Skeletal muscle tissue (tissue), 4 donors: Measurements from ENCODE around the gene GID8. TPM values are rescaled to one million over a fixed set of nuclear protein-coding genes. Genes with fewer than 3 reads are reported as not detected.

Source experiments
- H3K27ac ChIP-seq: one replicate; pipeline ENCODE4 v1.7.0; 2013; ENCODE audit warnings: mild to moderate bottlenecking, low read depth, low read length, inconsistent platforms
- H3K27me3 ChIP-seq, 3 donors: one replicate each; pipeline ENCODE4 v1.7.0; 2013; ENCODE audit warnings: low read length in 3 of 3; ENCODE audit not compliant: control insufficient read depth in 3 of 3, insufficient read depth in 3 of 3
- H3K36me3 ChIP-seq, 3 donors: one replicate each; pipeline ENCODE4 v1.7.0; 2013; ENCODE audit warnings: low read length in 3 of 3; ENCODE audit not compliant: control insufficient read depth in 3 of 3, insufficient read depth in 3 of 3
- H3K4me1 ChIP-seq, 3 donors: one replicate each; pipeline ENCODE4 v1.7.0; 2013; ENCODE audit warnings: low read length in 3 of 3, mild to moderate bottlenecking in 3 of 3; ENCODE audit not compliant: control insufficient read depth in 3 of 3, insufficient read depth in 3 of 3
- H3K4me3 ChIP-seq, 3 donors: one replicate each; pipeline ENCODE4 v1.7.0; 2013; ENCODE audit warnings: low read length in 3 of 3
- H3K9ac ChIP-seq, 3 donors: one replicate each; pipeline ENCODE4 v1.7.0; 2013; ENCODE audit warnings: low read length in 3 of 3, mild to moderate bottlenecking in 3 of 3, moderate library complexity in 2 of 3, low read depth in 1 of 3
- H3K9me3 ChIP-seq, 3 donors: one replicate each; pipeline ENCODE4 v1.7.0; 2013; ENCODE audit warnings: low read length in 3 of 3; ENCODE audit not compliant: control insufficient read depth in 3 of 3
- total RNA-seq: library from RNA; depleted of rRNA; stranded (reverse); fragments of >200 nt; gene quantifications from one replicate; pipeline ENCODE4 v1.2.3, GENCODE V29; 2014
- donor health status: Osteomylitis.

GID8 gene
- total RNA-seq, 1 donor from 2014 or later = 28.7 TPM

DNA sequence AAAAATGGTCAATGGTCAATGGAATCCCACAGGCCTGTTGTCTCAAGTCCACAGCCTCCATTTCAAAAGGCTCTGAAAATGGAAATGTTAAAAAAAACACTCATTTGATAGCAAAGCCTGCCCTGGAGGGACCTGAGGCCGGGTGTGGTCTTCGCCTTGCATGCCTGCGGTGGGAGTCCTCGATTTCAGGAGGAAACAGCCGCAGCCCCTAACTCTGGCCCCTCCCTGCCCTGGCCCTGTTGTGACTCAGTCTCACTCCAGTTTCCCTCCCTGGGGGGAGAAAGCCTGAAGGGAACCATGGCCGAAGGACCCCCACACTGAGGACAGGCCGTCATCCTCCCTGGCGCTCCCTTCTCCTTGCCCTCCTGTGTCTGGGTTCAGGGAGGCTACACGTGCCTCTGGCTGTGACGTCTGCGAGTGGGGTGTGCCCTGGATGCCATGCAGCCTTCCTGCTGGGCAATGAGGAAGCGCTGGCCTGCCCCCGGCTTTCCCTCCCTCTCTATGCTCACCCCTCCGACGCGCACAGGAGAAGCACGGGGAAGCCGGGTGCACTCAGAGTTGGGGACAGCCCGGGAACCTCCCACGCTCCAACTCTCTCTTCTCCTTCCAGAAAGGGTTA, 59.6 kb downstream of the GID8 start:
- Histone ChIP-seq H3K27ac (no peak overlapping the region), H3K9me3 (no peaks in the 10 kb centered on the region), H3K4me1 (no peaks in the 10 kb centered on the region), H3K36me3 (no peaks in the 10 kb centered on the region), H3K4me3 (no peak overlapping the region), H3K27me3 (peaks cover 82 to 88% (median 84%) of the 10 kb centered on the region in 3 donors), H3K9ac (no peak overlapping the region)

Other genes starting within 250 kb of the GID8 start
- gene NTSR1, start 229.3 kb upstream of the GID8 start, total RNA-seq = under 0.01 TPM
- gene MRGBP, start 141.7 kb upstream of the GID8 start, total RNA-seq = 5.7 TPM
- 13.6 TPM for gene OGFR, start 133.3 kb upstream of the GID8 start, total RNA-seq
- gene COL9A3, start 121.1 kb upstream of the GID8 start, total RNA-seq = 8.9 TPM
- gene TCFL5, start 76.3 kb upstream of the GID8 start, total RNA-seq = 6.3 TPM
- gene DIDO1, start 11.6 kb upstream of the GID8 start, total RNA-seq = 35.0 TPM
- not detected for gene SLC17A9, start 14.6 kb downstream of the GID8 start, total RNA-seq
- gene BHLHE23, start 68.8 kb downstream of the GID8 start, total RNA-seq = not detected